ENCODE data around the gene BABAM2.
"Not testable (repeated sequence)": the region's sequence is repeated elsewhere in the genome, so short reads cannot be mapped to it uniquely, and the experiment has no call there.

BABAM2 gene

GRCh38 chr2:27988718-27989117 lies 98.2 kb downstream of the BABAM2 start:
- DNase-seq, result peak; percentile 11

GRCh38 chr2:27989149-27989548 lies 98.6 kb downstream of the BABAM2 start:
- no peak for DNase-seq

- DNase-seq, result no peak
These were observed 99.6 kb downstream of the BABAM2 start for GRCh38 chr2:27990030-27990590.

- no peak for DNase-seq
These were observed 100.6 kb downstream of the BABAM2 start for GRCh38 chr2:27991146-27991545.

- no peak for DNase-seq
These were observed 102.4 kb downstream of the BABAM2 start for GRCh38 chr2:27992787-27993401.

GRCh38 chr2:27993402-27993787 lies 102.9 kb downstream of the BABAM2 start:
- DNase-seq, result no peak

- no peak for DNase-seq
These were observed 103.6 kb downstream of the BABAM2 start for GRCh38 chr2:27993950-27994728.

GRCh38 chr2:27996156-27996922 lies 105.8 kb downstream of the BABAM2 start:
- no peak for DNase-seq

- no peak for DNase-seq
These were observed 109.8 kb downstream of the BABAM2 start for GRCh38 chr2:28000287-28000686.

- no peak for DNase-seq
These were observed 111.7 kb downstream of the BABAM2 start for GRCh38 chr2:28002181-28002580.

GRCh38 chr2:28004086-28004485 lies 113.6 kb downstream of the BABAM2 start:
- no peak for DNase-seq

- DNase-seq, result no peak
These were observed 119.2 kb downstream of the BABAM2 start for GRCh38 chr2:28009732-28010131.

GRCh38 chr2:28011322-28011737 lies 120.8 kb downstream of the BABAM2 start:
- DNase-seq, result no peak

GRCh38 chr2:28018474-28018873 lies 127.9 kb downstream of the BABAM2 start:
- not testable (repeated sequence) for DNase-seq

GRCh38 chr2:28019521-28019920 lies 129.0 kb downstream of the BABAM2 start:
- DNase-seq, result not testable (repeated sequence)

- DNase-seq, result no peak
These were observed 131.4 kb downstream of the BABAM2 start for GRCh38 chr2:28021898-28022297.

- DNase-seq, result no peak
These were observed 134.6 kb downstream of the BABAM2 start for GRCh38 chr2:28025123-28025522.

- not testable (repeated sequence) for DNase-seq
These were observed 135.7 kb downstream of the BABAM2 start for GRCh38 chr2:28026230-28026629.

- no peak for DNase-seq
These were observed 137.5 kb downstream of the BABAM2 start for GRCh38 chr2:28028025-28028424.

- no peak for DNase-seq
These were observed 140.1 kb downstream of the BABAM2 start for GRCh38 chr2:28030600-28030999.

- DNase-seq, result no peak
These were observed 142.3 kb downstream of the BABAM2 start for GRCh38 chr2:28032816-28033215.

GRCh38 chr2:28034696-28035095 lies 144.2 kb downstream of the BABAM2 start:
- DNase-seq, result no peak

GRCh38 chr2:28035163-28035690 lies 144.7 kb downstream of the BABAM2 start:
- no peak for DNase-seq
